Prostate gland (tissue), 2 donors: Measurements from ENCODE around the gene EPB41L5. TPM values are rescaled to one million over a fixed set of nuclear protein-coding genes. Genes with fewer than 3 reads are reported as not detected.
A peak's percentile ranks its signal among the peaks of the same experiment; 100 is the strongest.

Experiments used
- DNase-seq: peaks from one replicate; pipeline ENCODE4 v3.0.0-alpha.2; 2019; ENCODE audit warnings: low spot score
- H3K27ac ChIP-seq, 2 donors: fragments of 200-600 bp; sonication (generic); 2 replicates each; pipeline ENCODE4 v1.5.1; 2017 to 2019
- H3K27me3 ChIP-seq: fragments of 200-600 bp; sonication (generic); replicated peaks from 2 replicates; pipeline ENCODE4 v1.5.1; 2019; ENCODE audit not compliant: insufficient read depth
- H3K36me3 ChIP-seq, 2 donors: fragments of 200-600 bp; sonication (generic); 1 replicate in 1 of 2; 2 replicates in 1 of 2; pipeline versions ENCODE4 v1.5.1 to v1.8.1; 2017 to 2019
- H3K4me1 ChIP-seq: fragments of 200-600 bp; sonication (generic); replicated peaks from 2 replicates; pipeline ENCODE4 v1.5.1; 2019
- H3K4me3 ChIP-seq, 2 donors: fragments of 200-600 bp; sonication (generic); 2 replicates each; pipeline ENCODE4 v1.5.1; 2017 to 2019
- H3K9me3 ChIP-seq: fragments of 200-600 bp; sonication (generic); 2 replicates; pipeline ENCODE4 v1.5.1; 2017
- POLR2A ChIP-seq: fragments of 450-650 bp; IDR thresholded peaks from one replicate; pipeline ENCODE4 v1.6.1; 2016; ENCODE audit warnings: antibody characterized with exemption, mild to moderate bottlenecking
- POLR2AphosphoS5 ChIP-seq: sonication (generic); formaldehyde crosslinking; IDR thresholded peaks from one replicate; pipeline ENCODE4 v1.6.1; 2017; ENCODE audit warnings: antibody characterized with exemption
- WGBS: methylation state at CpG from one replicate; pipeline ENCODE4 v1.1.5; 2018; 5-methylcytosine and 5-hydroxymethylcytosine counted together
- intact Hi-C: fragments of 100-400 bp; cut with DNase I; formaldehyde crosslinking; loops from one replicate; pipeline ENCODE4 v1.14.2; 2022
- total RNA-seq, 2 donors: library from RNA; depleted of rRNA; stranded (reverse); fragments of >200 nt; gene quantifications; one replicate each; pipeline ENCODE4 v1.1.0, GENCODE V29; 2016
- TF ChIP-seq, protein P1 (sequence below), 4 experiments: fragments of 200-600 bp in 2 of 4; fragments of 450-650 bp in 2 of 4; sonication (generic) in 2 of 4; IDR thresholded peaks; 1 replicate in 3 of 4; 2 replicates in 1 of 4; pipeline ENCODE4 v1.5.1; 2016 to 2019; ENCODE audit warnings: antibody characterized with exemption in 4 of 4, mild to moderate bottlenecking in 2 of 4, moderate library complexity in 2 of 4

Gene EPB41L5
- total RNA-seq, 2 donors from 2014 or later, result 37.1 to 51.1 TPM

DNA sequence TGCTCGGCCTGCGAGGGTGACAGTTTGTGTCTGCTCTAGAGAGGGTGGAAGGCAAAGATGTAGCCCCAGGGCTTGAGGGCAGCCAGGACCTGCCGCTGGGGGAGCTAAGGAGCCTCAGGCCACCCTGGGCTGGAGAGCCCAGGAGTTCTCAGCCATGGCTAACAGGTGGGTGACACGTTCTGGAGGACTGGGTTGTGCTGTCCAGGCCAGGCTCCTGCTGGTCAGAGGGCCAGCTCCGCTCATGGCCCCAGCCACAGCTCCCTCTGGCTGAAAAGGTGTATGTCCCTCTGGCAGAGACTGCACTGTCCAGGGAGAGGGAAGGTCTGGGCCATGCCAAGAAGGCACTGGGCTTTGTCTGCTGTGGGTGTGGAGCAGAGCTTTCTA is 191.1 kb downstream of the EPB41L5 start:
- Histone ChIP-seq H3K27me3 (no peaks in the 10 kb centered on the region), H3K9me3 (no peaks in the 10 kb centered on the region), H3K27ac (no peak overlapping the region), H3K4me1 (no peaks in the 10 kb centered on the region), H3K4me3 (no peak overlapping the region), H3K36me3 (no peaks in the 10 kb centered on the region)
- WGBS, result 76% methylated on average over 5 of the region's 5 CpGs
- intact Hi-C loops, result no loop called here
- no peak for DNase-seq
- TF ChIP-seq POLR2AphosphoS5 (no peak), POLR2A (no peak)
- TF ChIP-seq, protein P1, sequence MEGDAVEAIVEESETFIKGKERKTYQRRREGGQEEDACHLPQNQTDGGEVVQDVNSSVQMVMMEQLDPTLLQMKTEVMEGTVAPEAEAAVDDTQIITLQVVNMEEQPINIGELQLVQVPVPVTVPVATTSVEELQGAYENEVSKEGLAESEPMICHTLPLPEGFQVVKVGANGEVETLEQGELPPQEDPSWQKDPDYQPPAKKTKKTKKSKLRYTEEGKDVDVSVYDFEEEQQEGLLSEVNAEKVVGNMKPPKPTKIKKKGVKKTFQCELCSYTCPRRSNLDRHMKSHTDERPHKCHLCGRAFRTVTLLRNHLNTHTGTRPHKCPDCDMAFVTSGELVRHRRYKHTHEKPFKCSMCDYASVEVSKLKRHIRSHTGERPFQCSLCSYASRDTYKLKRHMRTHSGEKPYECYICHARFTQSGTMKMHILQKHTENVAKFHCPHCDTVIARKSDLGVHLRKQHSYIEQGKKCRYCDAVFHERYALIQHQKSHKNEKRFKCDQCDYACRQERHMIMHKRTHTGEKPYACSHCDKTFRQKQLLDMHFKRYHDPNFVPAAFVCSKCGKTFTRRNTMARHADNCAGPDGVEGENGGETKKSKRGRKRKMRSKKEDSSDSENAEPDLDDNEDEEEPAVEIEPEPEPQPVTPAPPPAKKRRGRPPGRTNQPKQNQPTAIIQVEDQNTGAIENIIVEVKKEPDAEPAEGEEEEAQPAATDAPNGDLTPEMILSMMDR (IDR thresholded peaks at IDR 0.05), result no peak

DNA sequence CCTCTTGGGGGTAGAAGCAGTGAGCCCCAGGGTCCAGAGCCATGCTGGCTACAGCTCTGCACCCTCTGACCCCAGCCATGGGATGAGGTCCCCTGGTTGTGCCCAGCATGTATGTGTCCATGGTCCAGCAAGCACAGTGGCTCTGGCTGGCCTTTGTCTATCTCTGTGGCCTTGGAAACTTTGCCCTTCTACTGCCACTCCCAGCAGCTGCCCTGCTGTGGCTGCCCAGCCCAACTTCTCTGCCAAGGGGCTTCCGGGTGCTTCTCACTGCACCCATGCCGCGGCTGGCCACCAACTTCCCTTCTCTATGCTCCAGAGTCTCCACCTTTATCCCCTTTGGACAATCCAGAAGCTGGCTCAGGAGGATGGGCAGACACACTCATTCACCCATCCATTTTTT is 191.5 kb downstream of the EPB41L5 start:
- H3K27ac ChIP-seq, result no peak overlapping the region

DNA sequence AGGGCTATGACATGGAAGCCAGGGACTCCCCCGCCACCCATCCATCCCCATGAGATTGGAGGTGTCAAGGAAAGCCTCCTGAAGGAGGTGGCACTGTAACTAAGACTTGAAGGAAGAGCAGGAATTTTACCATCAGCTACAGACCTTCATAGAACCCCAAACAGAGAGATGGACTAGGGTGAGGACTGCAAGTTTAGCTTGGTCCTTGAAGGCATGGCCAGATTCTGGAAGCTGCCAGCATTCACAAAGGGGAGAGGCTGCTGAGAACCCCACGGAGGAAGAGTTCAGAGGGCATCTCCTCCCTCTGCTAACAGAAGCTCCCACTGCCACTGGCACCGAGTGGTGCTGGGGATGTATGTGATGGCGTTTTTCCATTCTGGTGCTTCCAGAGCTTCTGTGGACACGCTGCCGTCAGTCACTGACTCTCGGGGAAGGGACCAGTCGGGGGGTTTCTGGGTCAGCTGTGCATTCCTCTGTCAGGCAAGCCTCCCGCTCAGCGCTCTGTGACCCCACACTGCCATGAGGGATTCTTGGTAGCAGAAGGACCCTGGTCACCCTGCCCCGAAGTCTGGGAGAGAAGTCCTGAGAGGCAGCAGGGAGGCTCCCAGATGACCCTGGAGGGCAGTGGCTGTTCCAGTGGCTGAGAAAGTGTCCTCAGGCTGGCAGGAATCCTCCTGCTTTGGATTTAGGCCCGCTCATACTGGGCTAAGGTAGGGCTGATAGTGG is 192.2 kb downstream of the EPB41L5 start:
- Histone ChIP-seq H3K9me3 (no peaks in the 10 kb centered on the region), H3K27ac (no peak overlapping the region), H3K36me3 (no peaks in the 10 kb centered on the region), H3K4me3 (no peak overlapping the region), H3K4me1 (no peaks in the 10 kb centered on the region), H3K27me3 (no peaks in the 10 kb centered on the region)
- intact Hi-C loops, result no loop called here
- TF ChIP-seq, protein P1 (IDR thresholded peaks at IDR 0.05), result no peak
- TF ChIP-seq POLR2AphosphoS5 (no peak), POLR2A (no peak)
- DNase-seq, result no peak
- 94% methylated on average over 12 of the region's 12 CpGs for WGBS

More for the DNA sequence above, 191.5 kb downstream of the EPB41L5 start:
- H3K4me1 ChIP-seq, result no peaks in the 10 kb centered on the region
- TF ChIP-seq, protein P1 (IDR thresholded peaks at IDR 0.05), result no peak
- TF ChIP-seq POLR2A (no peak), POLR2AphosphoS5 (no peak)
- H3K36me3 ChIP-seq, result no peaks in the 10 kb centered on the region
- 67% methylated on average over 3 of the region's 3 CpGs for WGBS
- no peaks in the 10 kb centered on the region for H3K9me3 ChIP-seq
- no peaks in the 10 kb centered on the region for H3K27me3 ChIP-seq
- no peak for DNase-seq
- intact Hi-C loops, result no loop called here
- H3K4me3 ChIP-seq, result no peak overlapping the region

DNA sequence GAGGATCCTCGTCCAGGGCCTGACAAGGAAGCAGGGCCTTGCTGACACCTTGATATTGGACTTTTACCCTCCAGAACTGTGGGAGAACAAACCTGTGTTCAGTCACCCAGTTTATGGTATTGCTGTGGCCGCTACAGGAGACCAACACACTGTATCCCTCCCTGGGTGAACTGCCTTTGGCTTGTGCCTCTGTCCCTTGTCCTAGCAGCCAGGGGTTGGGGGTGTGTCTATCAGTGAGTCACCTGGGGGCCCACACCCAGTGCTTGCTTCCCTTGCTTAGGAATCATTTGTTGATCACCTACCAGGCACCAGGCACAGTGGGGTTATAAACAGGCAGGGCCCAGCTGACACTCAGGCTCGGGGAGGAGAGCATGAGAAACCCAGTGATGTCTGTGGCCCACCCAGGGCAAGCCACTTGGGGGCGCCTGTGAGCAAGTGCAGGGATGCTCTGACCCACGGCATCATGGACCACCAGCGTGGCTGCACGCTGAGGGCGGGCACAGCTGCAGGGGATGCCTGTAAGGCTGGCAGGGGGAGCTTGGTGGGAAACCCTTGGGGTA is 193.2 kb downstream of the EPB41L5 start:
- H3K9me3 ChIP-seq, result no peaks in the 10 kb centered on the region
- intact Hi-C loops, result no loop called here
- H3K27me3 ChIP-seq, result no peaks in the 10 kb centered on the region
- no peaks in the 10 kb centered on the region for H3K36me3 ChIP-seq
- 72% methylated on average over 8 of the region's 8 CpGs for whole genome bisulfite sequencing
- TF ChIP-seq, protein P1 (IDR thresholded peaks at IDR 0.05), result peak in 1 of 4 experiments; percentile 12
- TF ChIP-seq POLR2AphosphoS5, result no peak
- H3K4me3 ChIP-seq, result no peak overlapping the region
- no peak overlapping the region for H3K27ac ChIP-seq
- no peak for DNase-seq
- H3K4me1 ChIP-seq, result no peaks in the 10 kb centered on the region
